HepG2 (cell line): ENCODE data around the gene CENPE. TPM values are rescaled to one million over a fixed set of nuclear protein-coding genes. Genes with fewer than 3 reads are reported as not detected.

Source experiments
- ARNTL ChIP-seq: sonication (generic); formaldehyde crosslinking; IDR thresholded peaks from 2 replicates; pipeline ENCODE4 v1.4.0; 2020; ENCODE audit warnings: mild to moderate bottlenecking, missing genetic modification reagents
- CREB1 ChIP-seq, 2 experiments: fragments of 450-650 bp in 1 of 2; IDR thresholded peaks; 2 replicates each; pipeline ENCODE4 v1.6.1; 2016 to 2017; ENCODE audit warnings: control low read depth in 1 of 2, mild to moderate bottlenecking in 1 of 2, missing compliant biosample characterization in 1 of 2, missing genetic modification characterization in 1 of 2
- HNF4G ChIP-seq, 2 experiments: sonication (generic) in 1 of 2; formaldehyde crosslinking in 1 of 2; IDR thresholded peaks; 2 replicates each; pipeline versions ENCODE4 v1.4.0 to v1.6.1; 2011 to 2020; ENCODE audit warnings: borderline replicate concordance in 2 of 2, low read depth in 2 of 2, mild to moderate bottlenecking in 2 of 2, low read length in 1 of 2, missing genetic modification reagents in 1 of 2, moderate library complexity in 1 of 2
- HNRNPK ChIP-seq: fragments of 200-400 bp; formaldehyde crosslinking; IDR thresholded peaks from 2 replicates; pipeline ENCODE4 v1.6.1; 2018; ENCODE audit warnings: low read length, low read depth, moderate library complexity, mild to moderate bottlenecking; ENCODE audit not compliant: poor library complexity, severe bottlenecking
- KLF13 ChIP-seq: sonication (generic); formaldehyde crosslinking; IDR thresholded peaks from 2 replicates; pipeline ENCODE4 v1.4.0; 2020; ENCODE audit warnings: mild to moderate bottlenecking, missing genetic modification reagents
- PCBP2 ChIP-seq: fragments of 200-400 bp; formaldehyde crosslinking; optimal IDR thresholded peaks from 2 replicates; pipeline ENCODE3; 2018; ENCODE audit warnings: low read length, low read depth; ENCODE audit not compliant: poor library complexity, severe bottlenecking
- POGZ ChIP-seq: sonication (generic); formaldehyde crosslinking; IDR thresholded peaks from 2 replicates; pipeline ENCODE4 v1.4.0; 2020; ENCODE audit warnings: mild to moderate bottlenecking, missing genetic modification reagents
- RELA ChIP-seq: sonication (generic); formaldehyde crosslinking; IDR thresholded peaks from 2 replicates; pipeline ENCODE4 v1.4.0; 2020; ENCODE audit warnings: missing genetic modification reagents
- SP4 ChIP-seq: sonication (generic); formaldehyde crosslinking; IDR thresholded peaks from 2 replicates; pipeline ENCODE4 v1.8.1; 2023; ENCODE audit warnings: mild to moderate bottlenecking, missing genetic modification reagents
- ZBTB34 ChIP-seq: sonication (generic); formaldehyde crosslinking; IDR thresholded peaks from 2 replicates; pipeline ENCODE4 v1.8.0; 2022; ENCODE audit warnings: mild to moderate bottlenecking, missing genetic modification reagents
- ZFYVE20 ChIP-seq: sonication (generic); formaldehyde crosslinking; IDR thresholded peaks from 2 replicates; pipeline ENCODE4 v1.8.0; 2023; ENCODE audit warnings: low read depth, mild to moderate bottlenecking, moderate library complexity, missing genetic modification reagents, borderline replicate concordance
- polyA plus RNA-seq, 8 experiments: library from polyadenylated mRNA; depleted of rRNA in 3 of 8; stranded (reverse) in 7 of 8; unstranded in 1 of 8; fragments of >200 nt; fragmentation: Illumina TruSeq in 4 of 8; extraction: Trizol in 4 of 8; gene quantifications; 2 replicates each; pipeline versions ENCODE4 v1.2.1 to v1.2.3, GENCODE V29; 2011 to 2016; ENCODE audit warnings: low read depth in 4 of 8, missing spikeins in 1 of 8, mixed read lengths in 1 of 8; ENCODE audit not compliant: insufficient read depth in 1 of 8
- total RNA-seq, 5 experiments: library from RNA; depleted of rRNA; stranded (reverse); fragments of >200 nt; fragmentation: Illumina TruSeq; extraction: Trizol; gene quantifications; 2 replicates each; pipeline ENCODE4 v1.2.3, GENCODE V29; 2016; ENCODE audit warnings: low read depth in 1 of 5
- TF ChIP-seq, protein P1 (sequence below): sonication (generic); formaldehyde crosslinking; IDR thresholded peaks from 2 replicates; pipeline ENCODE4 v1.4.0; 2020; ENCODE audit warnings: missing genetic modification reagents, borderline replicate concordance
- TF ChIP-seq, protein P2 (sequence below): sonication (generic); formaldehyde crosslinking; IDR thresholded peaks from 2 replicates; pipeline ENCODE4 v1.8.1; 2022; ENCODE audit warnings: mild to moderate bottlenecking, missing genetic modification reagents
- TF ChIP-seq, protein P3 (sequence below): sonication (generic); formaldehyde crosslinking; IDR thresholded peaks from 2 replicates; pipeline ENCODE4 v1.8.0; 2022; ENCODE audit warnings: missing genetic modification reagents, low read depth, mild to moderate bottlenecking, borderline replicate concordance
- TF ChIP-seq, protein P4 (sequence below): IDR thresholded peaks from 2 replicates; pipeline ENCODE4 v1.6.1; 2018; ENCODE audit warnings: missing genetic modification reagents
- TF ChIP-seq, protein P5 (sequence below): sonication (generic); formaldehyde crosslinking; IDR thresholded peaks from 2 replicates; pipeline ENCODE4 v1.4.0; 2020; ENCODE audit warnings: mild to moderate bottlenecking, missing genetic modification reagents, borderline replicate concordance

CENPE gene
- total and polyA plus RNA-seq, 2 of the 13 experiments (the other 11 are each of a cell fraction or from before 2014, with no cell fraction given) = 2.1 to 19.8 TPM

- TF ChIP-seq, protein P1, sequence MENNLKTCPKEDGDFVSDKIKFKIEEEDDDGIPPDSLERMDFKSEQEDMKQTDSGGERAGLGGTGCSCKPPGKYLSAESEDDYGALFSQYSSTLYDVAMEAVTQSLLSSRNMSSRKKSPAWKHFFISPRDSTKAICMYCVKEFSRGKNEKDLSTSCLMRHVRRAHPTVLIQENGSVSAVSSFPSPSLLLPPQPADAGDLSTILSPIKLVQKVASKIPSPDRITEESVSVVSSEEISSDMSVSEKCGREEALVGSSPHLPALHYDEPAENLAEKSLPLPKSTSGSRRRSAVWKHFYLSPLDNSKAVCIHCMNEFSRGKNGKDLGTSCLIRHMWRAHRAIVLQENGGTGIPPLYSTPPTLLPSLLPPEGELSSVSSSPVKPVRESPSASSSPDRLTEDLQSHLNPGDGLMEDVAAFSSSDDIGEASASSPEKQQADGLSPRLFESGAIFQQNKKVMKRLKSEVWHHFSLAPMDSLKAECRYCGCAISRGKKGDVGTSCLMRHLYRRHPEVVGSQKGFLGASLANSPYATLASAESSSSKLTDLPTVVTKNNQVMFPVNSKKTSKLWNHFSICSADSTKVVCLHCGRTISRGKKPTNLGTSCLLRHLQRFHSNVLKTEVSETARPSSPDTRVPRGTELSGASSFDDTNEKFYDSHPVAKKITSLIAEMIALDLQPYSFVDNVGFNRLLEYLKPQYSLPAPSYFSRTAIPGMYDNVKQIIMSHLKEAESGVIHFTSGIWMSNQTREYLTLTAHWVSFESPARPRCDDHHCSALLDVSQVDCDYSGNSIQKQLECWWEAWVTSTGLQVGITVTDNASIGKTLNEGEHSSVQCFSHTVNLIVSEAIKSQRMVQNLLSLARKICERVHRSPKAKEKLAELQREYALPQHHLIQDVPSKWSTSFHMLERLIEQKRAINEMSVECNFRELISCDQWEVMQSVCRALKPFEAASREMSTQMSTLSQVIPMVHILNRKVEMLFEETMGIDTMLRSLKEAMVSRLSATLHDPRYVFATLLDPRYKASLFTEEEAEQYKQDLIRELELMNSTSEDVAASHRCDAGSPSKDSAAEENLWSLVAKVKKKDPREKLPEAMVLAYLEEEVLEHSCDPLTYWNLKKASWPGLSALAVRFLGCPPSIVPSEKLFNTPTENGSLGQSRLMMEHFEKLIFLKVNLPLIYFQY = peak; percentile 30; the same call in 1 of the 2 replicates
- TF ChIP-seq ARNTL (no peak; the same call in 1 of the 2 replicates), POGZ (no peak; the same call in 1 of the 2 replicates), PCBP2 (no peak), HNF4G (IDR thresholded peaks at IDR 0.05; ENCODE audit: borderline replicate concordance, low read depth, low read length) (no peak), HNF4G (CRISPR knock-in tag; IDR thresholded peaks at IDR 0.05; ENCODE audit: borderline replicate concordance, low read depth) (no peak), ZBTB34 (no peak), CREB1 (IDR thresholded peaks at IDR 0.05) (no peak), CREB1 (CRISPR knock-in tag; IDR thresholded peaks at IDR 0.05) (no peak), HNRNPK (no peak), ZFYVE20 (CRISPR knock-in tag) (peak; percentile 24; the same call in 1 of the 2 replicates), RELA (no peak), SP4 (CRISPR knock-in tag) (no peak), KLF13 (CRISPR knock-in tag) (no peak)
- TF ChIP-seq, protein P2, sequence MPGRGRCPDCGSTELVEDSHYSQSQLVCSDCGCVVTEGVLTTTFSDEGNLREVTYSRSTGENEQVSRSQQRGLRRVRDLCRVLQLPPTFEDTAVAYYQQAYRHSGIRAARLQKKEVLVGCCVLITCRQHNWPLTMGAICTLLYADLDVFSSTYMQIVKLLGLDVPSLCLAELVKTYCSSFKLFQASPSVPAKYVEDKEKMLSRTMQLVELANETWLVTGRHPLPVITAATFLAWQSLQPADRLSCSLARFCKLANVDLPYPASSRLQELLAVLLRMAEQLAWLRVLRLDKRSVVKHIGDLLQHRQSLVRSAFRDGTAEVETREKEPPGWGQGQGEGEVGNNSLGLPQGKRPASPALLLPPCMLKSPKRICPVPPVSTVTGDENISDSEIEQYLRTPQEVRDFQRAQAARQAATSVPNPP (CRISPR knock-in tag) = peak; percentile 46; the same call in 1 of the 2 replicates
- TF ChIP-seq, protein P3, sequence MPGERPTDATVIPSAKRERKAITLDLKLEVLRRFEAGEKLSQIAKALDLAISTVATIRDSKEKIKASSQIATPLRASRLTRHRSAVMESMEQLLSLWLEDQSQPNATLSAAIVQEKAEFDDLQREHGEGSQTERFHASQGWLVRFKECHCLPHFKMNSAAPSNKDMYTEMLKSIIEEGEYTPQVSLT (CRISPR knock-in tag) = no peak
- TF ChIP-seq, protein P4, sequence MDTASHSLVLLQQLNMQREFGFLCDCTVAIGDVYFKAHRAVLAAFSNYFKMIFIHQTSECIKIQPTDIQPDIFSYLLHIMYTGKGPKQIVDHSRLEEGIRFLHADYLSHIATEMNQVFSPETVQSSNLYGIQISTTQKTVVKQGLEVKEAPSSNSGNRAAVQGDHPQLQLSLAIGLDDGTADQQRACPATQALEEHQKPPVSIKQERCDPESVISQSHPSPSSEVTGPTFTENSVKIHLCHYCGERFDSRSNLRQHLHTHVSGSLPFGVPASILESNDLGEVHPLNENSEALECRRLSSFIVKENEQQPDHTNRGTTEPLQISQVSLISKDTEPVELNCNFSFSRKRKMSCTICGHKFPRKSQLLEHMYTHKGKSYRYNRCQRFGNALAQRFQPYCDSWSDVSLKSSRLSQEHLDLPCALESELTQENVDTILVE (CRISPR knock-in tag) = no peak
- TF ChIP-seq, protein P5, sequence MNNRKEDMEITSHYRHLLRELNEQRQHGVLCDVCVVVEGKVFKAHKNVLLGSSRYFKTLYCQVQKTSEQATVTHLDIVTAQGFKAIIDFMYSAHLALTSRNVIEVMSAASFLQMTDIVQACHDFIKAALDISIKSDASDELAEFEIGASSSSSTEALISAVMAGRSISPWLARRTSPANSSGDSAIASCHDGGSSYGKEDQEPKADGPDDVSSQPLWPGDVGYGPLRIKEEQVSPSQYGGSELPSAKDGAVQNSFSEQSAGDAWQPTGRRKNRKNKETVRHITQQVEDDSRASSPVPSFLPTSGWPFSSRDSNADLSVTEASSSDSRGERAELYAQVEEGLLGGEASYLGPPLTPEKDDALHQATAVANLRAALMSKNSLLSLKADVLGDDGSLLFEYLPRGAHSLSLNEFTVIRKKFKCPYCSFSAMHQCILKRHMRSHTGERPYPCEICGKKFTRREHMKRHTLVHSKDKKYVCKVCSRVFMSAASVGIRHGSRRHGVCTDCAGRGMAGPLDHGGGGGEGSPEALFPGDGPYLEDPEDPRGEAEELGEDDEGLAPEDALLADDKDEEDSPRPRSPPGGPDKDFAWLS (CRISPR knock-in tag) = no peak
Measured at GRCh38 chr4:103075894-103076746, 122.0 kb downstream of the CENPE start (continued).
